NCI-H510A (cell line): ENCODE data around the gene SDK1.
"Not testable (repeated sequence)": the region's sequence is repeated elsewhere in the genome, so short reads cannot be mapped to it uniquely, and the experiment has no call there.

ENCODE experiments used
- DNase-seq: peaks from one replicate; lab custom pipeline; 2025; lab: John Stamatoyannopoulos, UW

SDK1 gene

DNA sequence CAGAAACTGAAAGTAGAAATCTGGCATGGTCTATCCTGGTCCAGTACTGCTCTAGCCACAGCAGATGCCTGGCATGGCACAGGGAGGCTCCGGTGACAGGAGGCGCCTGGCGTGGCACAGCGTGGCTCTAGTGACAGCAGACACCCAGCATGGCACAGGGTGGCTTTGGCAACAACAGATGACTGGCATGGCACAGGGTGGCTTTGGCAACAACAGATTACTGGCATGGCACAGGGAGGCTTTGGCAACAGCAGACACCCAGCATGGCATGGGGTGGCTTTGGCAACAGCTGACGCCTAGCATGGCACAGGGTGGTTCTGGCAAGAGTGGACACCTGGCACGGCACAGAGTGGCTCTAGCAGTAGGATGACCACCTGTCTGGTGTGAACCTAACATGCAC is 900.5 kb downstream of the SDK1 start:
- no peak for DNase-seq

GRCh38 chr7:4202154-4202736 is 901.2 kb downstream of the SDK1 start:
- no peak for DNase-seq

DNA sequence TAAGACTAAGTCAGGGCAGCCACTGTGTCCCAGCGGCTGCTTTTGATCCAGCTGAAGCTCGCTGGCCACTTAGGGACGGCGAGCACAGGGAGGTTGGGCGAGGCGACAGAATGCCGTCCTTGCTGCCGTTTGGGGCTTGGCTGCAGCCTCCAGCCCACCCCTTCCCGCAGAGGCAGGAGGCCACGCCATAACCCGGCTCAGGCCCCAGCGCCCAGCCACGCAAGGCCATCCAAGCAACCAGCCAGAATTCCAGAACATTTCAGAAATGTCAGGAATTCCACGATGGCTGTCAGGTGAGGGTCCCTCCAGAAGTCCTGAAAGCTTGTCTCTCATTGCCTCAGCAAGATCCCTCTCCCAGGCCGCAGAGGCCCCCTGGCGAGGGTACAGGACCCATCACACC is 901.9 kb downstream of the SDK1 start:
- no peak for DNase-seq

DNA sequence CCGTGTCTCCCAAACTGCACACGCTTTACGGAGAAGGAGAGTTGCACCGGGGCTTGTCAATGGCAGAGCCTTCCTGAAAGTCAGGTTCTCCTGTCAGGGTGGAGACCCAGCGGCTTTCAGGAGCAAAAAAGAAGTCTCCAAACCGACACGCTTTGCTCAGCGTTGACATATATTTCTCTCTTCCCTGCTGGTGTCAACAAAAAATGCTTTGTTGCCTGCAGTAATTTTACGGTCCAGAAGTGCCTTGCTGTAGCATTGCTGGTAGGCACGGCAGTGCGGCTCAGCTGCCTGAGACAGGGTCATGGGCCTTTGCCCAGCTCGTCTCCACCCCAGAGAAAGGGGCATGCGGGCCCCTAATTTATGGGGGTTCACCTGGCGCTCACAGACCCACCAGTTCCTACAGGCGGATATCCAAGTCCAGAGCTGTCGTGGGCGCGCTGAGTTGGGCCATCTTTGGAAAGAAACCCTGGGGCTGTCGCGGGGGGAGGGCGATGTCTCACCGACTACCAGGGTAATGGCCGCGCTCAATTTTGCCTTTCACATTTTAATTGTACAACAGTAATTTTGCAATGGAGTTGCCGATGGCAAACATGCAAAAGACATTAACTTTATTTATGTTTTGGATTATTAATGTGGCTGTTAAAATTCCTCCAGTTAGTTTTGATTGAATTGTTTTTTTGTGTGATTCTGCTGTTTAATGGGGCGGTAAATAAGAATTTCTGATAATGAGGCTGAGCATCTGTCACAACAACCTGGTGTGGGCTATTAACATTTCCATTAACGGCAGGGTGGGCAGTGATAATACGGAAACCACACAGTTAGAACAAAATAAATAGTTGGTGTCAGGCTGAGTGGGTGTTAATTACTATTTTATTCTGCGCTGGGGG is 902.8 kb downstream of the SDK1 start:
- no peak for DNase-seq

GRCh38 chr7:4204513-4205165 is 903.6 kb downstream of the SDK1 start:
- no peak for DNase-seq

- no peak for DNase-seq
Measured at GRCh38 chr7:4205828-4206227, 904.8 kb downstream of the SDK1 start.

- DNase-seq: no peak
Measured at GRCh38 chr7:4207011-4207410, 906.0 kb downstream of the SDK1 start.

DNA sequence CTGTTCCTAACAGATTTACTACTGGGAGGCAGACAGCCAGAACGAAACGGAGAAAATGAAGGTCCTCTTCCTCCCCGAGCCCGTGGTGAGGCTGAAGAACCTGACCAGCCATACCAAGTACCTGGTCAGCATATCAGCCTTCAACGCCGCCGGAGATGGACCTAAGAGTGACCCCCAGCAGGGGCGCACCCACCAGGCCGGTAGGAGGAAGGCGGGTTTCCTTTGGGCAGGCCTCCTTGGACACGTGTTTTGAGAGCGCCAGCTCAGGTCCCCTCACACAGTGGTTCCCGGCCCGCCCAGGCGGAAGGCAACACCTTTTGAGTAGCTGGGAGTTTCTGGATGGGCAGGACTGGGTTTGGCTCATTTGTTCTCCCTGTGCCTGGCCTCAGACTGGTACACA is 907.0 kb downstream of the SDK1 start:
- no peak for DNase-seq

DNA sequence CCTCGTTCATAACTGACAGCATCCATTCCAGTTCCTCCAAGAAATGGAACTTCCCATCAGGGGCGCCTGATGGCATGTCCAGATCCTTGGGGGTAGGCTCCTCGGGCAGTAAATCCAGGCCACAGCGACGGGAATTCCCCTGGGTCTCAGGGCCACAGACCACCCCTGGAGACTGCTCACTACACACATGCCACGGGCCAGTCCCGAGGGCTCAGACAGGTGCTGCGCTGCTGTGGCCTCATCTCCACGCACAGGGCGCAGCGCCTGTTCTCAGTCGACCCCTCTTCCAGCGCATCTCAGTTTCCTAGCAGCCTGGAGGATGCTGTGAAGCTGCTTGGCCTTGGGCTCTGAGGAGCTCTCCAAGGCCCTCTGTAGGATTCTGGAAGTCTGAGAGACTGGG is 907.5 kb downstream of the SDK1 start:
- no peak for DNase-seq

DNA sequence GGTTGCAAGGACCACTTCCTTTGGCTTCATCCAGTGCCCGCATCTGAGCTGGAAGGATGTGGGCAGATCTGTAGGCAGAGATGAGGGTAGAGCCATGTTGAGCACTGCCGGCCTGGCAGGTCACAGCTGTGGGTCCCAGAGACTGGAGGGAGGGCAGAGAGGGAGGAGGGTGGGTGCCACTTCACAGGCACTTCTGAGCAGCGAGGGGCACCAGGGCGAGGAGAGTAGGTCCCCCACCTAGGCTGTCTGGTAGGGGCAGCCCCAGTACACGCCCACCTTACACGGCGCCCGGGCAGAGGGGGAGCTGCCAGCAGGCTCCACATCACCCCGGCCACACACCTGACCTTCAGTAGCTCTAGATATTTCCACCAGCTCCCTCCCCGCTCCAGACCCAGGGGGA is 908.1 kb downstream of the SDK1 start:
- no peak for DNase-seq

DNA sequence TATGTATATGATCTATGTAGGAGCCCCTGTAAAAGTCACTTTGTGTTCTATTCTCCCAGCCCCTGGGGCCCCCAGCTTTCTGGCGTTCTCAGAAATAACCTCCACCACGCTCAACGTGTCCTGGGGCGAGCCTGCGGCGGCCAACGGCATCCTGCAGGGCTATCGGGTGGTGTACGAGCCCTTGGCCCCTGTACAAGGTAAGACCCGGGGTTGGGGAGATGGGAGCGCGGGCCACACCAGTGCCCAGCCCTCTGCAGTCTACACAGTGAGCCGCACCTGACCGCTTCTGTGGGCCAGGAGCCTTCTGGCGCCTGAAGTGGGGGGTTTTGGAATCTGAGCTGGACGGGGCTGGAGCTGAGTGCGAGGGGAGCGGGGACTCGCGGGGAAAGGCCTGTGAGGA is 908.9 kb downstream of the SDK1 start:
- no peak for DNase-seq

DNA sequence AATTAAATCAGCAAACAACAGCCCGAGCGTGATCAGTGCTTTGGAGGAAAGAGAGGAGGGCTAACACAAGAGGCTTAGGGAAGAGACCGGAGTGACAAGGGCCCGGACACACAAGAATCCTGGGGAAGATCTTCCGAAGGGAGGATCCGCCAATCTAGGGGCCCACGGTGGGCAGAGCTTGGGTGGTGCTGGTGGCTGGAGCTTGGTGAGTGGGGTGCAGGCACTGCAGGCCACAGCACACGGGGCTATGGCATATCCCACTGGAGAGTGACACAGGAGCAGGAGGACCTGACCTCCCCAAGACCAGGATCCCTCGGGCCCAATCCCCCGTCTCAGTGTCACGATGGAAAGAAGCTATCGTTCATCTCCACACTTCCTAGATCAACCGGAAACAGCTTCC is 909.8 kb downstream of the SDK1 start:
- DNase-seq: no peak

- no peak for DNase-seq
Measured at GRCh38 chr7:4211261-4211660, 910.2 kb downstream of the SDK1 start.

DNA sequence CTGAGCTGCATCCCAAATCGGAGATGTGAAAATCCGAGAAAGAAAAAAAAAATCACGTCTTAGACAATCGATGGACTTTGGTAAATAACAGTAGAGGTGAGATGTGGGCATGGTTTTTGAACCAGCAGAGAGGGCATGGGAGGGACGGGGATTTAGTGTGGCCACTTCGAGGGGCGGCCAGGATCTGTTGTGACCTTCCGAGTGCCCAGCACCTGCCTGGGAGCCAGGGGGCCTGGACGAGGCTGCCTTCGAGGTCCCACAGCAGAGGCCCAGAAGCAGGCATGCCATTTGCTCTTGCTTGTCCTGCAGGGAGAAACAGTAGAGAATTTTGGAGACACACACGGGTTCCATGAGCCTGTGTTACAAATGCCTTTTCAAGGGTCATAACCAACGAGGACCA is 911.3 kb downstream of the SDK1 start:
- no peak for DNase-seq

DNA sequence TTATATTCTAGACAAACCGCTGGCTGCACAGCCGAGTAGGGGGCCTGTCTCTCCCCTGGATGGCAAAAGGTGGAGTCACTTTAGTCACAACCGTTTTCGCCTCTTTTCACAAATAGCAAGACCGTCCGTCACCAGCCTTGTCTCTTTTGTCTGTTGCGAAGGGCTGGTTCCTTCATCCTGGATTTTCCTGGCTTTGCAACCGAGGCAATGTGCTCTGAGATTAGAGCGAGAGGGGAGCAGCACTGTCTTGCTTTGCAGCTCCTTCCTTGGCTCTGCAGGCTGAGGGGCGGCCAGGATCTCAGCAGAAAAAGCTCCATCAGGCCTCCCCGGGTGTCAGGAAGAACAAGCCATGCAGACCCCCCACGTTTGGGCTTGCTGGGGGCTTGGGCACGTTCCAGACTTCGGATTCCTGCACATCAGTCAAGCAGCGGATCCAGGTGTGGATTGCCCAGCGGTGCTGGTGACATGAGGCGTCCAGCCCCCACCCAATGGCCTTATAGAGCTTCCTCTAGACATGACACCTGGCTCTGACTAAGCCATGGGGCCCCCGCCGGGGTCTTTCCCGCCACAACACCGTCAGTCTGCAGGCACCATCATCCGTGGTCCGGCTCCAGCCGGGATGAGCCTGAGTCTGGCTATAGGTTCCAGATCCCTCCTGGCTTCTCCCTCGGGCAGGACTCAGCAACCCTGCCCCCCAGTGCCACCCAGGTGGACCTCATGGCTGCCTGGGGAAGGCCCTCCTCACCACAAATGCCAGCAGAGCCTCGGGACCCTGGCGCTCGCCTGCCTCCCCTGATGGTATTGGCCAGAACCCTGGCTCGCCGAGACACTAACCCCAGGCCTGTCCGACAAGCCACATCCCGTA is 913.5 kb downstream of the SDK1 start:
- no peak for DNase-seq

- DNase-seq: no peak
Measured at GRCh38 chr7:4215176-4215720, 914.2 kb downstream of the SDK1 start.

DNA sequence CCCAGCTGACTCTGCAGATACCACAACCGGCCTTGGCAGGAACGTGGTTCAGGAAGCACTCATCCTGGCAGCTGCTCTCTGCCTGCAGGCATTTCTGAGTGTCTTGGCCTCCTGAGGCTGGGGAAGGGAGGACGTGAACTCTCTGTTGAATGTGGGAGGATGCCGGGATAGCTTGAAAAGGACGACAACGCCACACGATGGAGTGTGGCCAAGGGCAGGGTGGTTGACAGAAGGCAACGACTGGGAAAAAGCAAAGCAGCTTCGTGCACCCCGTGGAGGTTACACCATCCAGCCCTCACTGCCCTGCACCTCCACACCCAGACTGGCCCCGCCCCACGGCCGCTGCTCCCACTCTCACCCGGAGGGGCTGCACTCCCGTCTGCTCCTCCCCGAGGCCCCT is 915.0 kb downstream of the SDK1 start:
- DNase-seq: no peak

DNA sequence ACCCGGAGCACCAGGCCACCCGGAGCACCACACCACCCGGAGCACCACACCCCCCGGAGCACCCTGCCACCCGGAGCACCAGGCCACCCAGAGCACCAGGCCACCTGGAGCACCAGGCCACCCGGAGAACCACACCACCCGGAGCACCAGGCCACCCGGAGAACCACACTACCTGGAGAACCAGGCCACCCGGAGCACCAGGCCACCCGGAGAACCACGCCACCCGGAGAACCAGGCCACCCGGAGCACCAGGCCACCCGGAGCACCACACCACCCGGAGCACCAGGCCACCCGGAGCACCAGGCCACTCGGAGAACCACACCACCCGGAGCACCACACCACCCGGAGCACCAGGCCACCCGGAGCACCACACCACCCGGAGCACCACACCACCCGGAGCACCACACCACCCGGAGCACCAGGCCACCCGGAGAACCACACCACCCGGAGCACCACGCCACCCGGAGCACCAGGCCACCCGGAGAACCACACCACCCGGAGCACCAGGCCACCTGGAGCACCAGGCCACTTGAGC is 916.1 kb downstream of the SDK1 start:
- DNase-seq: not testable (repeated sequence)

DNA sequence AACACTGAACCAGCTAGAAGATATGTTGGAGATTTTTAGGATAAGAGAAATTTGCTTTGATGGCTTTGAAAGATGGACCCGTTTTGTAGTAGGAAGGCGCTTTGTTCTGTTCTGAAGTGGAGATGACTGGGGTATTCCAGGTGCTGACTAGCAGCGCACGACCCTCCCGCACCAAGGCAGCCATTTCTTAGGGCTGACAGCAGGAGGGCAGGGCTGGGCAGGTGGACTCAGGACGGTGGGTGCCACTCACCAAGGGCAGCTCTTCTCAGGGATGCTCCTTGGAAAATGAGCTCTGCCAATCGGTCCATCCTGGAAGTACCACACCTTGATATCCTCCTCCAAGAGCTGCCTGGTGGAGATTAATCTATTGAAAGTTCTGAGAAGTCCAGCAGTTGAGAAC is 917.4 kb downstream of the SDK1 start:
- DNase-seq: no peak

DNA sequence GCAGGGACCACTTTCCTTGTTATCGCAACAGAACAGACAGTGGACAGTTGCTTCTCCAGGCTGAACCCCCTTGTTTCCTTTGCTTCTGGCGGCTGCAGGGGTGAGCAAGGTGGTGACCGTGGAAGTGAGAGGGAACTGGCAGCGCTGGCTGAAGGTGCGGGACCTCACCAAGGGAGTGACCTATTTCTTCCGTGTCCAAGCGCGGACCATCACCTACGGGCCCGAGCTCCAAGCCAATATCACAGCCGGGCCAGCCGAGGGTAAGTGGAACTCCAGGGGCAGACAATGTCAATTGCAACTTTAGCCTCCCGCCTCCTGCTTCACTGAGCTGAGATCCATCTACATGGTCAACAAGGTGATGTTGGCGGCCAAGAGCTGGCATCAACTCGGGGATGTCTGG is 919.0 kb downstream of the SDK1 start:
- DNase-seq: no peak

DNA sequence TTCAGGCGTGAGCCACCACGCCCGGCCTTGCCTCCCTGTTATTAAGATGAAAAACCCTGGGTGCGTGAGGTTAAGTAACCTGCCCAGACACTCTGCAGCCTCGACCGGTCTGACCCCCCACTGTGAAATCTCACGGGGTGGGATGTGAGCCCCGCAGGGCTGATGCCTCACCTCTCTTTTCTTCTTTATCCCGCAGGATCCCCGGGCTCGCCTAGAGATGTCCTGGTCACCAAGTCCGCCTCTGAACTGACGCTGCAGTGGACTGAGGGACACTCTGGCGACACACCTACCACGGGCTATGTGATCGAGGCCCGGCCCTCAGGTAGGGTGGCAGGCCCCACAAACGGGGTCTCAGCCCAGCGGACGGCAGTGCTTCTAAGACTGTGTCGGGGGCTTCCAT is 920.0 kb downstream of the SDK1 start:
- no peak for DNase-seq

DNA sequence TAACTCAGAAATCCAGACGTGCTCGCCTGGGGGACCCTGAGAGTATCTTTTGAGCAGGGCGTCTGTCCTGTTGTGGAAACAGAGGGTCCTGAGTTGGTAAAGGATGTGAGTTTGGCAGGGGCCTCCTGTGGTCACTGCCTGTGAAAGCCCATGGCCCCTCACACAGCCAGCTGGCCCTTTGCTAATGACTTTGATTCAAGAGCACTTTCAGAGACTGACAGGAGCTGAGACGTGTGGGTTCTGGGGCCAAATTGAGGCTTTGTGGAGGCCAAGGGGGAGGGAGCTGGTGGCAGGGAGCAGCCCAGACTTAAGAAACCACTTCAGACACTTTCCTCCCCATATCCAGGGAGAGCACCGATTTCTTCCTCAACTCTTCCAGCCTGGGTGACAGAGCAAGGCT is 921.6 kb downstream of the SDK1 start:
- no peak for DNase-seq
